NT2/D1 (cell line): ENCODE measurements around the gene RPL4.
"Not testable (repeated sequence)": the region's sequence is repeated elsewhere in the genome, so short reads cannot be mapped to it uniquely, and the experiment has no call there.

ENCODE experiments used
- SUZ12 ChIP-seq: IDR thresholded peaks from 2 replicates; pipeline ENCODE4 v1.6.1; 2011; ENCODE audit not compliant: insufficient read length, insufficient read depth; ENCODE audit errors: extremely low read depth
- YY1 ChIP-seq: IDR thresholded peaks from 2 replicates; pipeline ENCODE4 v1.6.1; 2011; ENCODE audit not compliant: insufficient read length, insufficient read depth
- ZNF274 ChIP-seq: IDR thresholded peaks from 2 replicates; pipeline ENCODE4 v1.6.1; 2011; ENCODE audit warnings: mild to moderate bottlenecking, low read depth, low read length

- not testable (repeated sequence) for TF ChIP-seq ZNF274, SUZ12, YY1
Measured at GRCh38 chr15:66467162-66468040, 37.3 kb downstream of the RPL4 start.
